Activated naive CD8-positive, alpha-beta T cell treated with anti-CD3 and anti-CD28 coated beads, Interleukin-2, amount 10 ng/mL, durations not matched to agents 7 days and 5 days (primary cell): ENCODE results near the gene HTR3D. TPM values are rescaled to one million over a fixed set of nuclear protein-coding genes. Genes with fewer than 3 reads are reported as not detected.

Experiments
- ATAC-seq: fragments of 150-1000 bp; cut with Tn5 transposase; one replicate; pipeline ENCODE4 v1.10.0; 2021; ENCODE audit warnings: low read depth, moderate library complexity
- POLR2A ChIA-PET: fragments of 350-600 bp; sonication (Branson Sonifier 250); formaldehyde crosslinking; loops from one replicate; lab custom pipeline; 2021; ENCODE audit warnings: antibody characterized with exemption; lab: Charles Lee
- DNase-seq: peaks from one replicate; pipeline ENCODE4 v3.0.0; 2021
- H3K27ac Mint-ChIP-seq: one replicate; pipeline ENCODE4 v1.8.0; 2022; ENCODE audit warnings: mild to moderate bottlenecking, mixed read lengths
- H3K27me3 Mint-ChIP-seq: one replicate; pipeline ENCODE4 v1.8.0; 2022; ENCODE audit warnings: mild to moderate bottlenecking, moderate library complexity, mixed read lengths
- H3K36me3 Mint-ChIP-seq: one replicate; pipeline ENCODE4 v1.8.0; 2021; ENCODE audit warnings: mild to moderate bottlenecking, mixed read lengths
- H3K4me1 Mint-ChIP-seq: one replicate; pipeline ENCODE4 v1.8.0; 2021; ENCODE audit warnings: mixed read lengths
- H3K4me3 Mint-ChIP-seq: one replicate; pipeline ENCODE4 v1.8.0; 2022; ENCODE audit warnings: mild to moderate bottlenecking, moderate library complexity, mixed read lengths
- H3K9me3 Mint-ChIP-seq: one replicate; pipeline ENCODE4 v1.8.0; 2021; ENCODE audit warnings: mixed read lengths
- total RNA-seq, 2 experiments: library from RNA; stranded (reverse); gene quantifications; one replicate each; pipeline ENCODE4 v1.2.3, GENCODE V29; 2021

Gene HTR3D, protein sequence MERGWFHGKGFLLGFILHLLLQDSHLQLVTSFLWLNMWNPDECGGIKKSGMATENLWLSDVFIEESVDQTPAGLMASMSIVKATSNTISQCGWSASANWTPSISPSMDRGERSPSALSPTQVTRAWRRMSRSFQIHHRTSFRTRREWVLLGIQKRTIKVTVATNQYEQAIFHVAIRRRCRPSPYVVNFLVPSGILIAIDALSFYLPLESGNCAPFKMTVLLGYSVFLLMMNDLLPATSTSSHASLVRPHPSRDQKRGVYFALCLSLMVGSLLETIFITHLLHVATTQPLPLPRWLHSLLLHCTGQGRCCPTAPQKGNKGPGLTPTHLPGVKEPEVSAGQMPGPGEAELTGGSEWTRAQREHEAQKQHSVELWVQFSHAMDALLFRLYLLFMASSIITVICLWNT
- not detected for total RNA-seq

DNA sequence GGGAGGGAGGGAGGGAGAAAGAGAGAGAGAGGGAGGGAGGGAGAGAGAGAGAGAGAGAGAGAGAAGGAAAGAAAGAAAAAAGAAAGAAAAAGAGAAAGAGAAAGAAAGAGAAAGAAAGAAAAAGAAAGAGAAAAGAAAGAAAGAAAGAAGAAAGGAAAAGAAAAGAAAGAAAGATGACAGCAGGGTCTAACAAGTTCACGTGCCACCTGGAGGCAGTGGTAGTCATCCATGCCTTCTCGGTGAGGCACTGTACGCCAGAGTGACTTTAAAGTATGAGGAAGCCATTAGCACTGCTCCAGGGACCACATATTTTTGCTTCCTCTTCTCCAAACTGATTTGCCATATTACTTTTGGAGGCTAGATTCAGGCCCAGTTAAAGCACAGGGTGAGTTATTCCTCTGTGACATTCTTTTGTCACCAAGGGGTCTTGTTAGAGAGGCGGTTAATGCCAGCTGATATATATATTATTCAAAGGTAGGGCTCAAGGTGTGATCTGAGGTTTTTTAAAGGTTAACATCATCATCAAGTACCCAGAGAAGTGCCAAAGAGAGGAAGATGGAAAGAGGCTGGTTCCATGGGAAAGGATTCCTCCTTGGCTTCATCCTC is at the start of gene HTR3D:
HTR3D (plus strand) TSS at position 556 of the 606 bp plus-strand sequence; CDS start at position 556, 0 bp downstream.
- H3K27ac Mint-ChIP-seq = no peak within 1 kb of the TSS

DNA sequence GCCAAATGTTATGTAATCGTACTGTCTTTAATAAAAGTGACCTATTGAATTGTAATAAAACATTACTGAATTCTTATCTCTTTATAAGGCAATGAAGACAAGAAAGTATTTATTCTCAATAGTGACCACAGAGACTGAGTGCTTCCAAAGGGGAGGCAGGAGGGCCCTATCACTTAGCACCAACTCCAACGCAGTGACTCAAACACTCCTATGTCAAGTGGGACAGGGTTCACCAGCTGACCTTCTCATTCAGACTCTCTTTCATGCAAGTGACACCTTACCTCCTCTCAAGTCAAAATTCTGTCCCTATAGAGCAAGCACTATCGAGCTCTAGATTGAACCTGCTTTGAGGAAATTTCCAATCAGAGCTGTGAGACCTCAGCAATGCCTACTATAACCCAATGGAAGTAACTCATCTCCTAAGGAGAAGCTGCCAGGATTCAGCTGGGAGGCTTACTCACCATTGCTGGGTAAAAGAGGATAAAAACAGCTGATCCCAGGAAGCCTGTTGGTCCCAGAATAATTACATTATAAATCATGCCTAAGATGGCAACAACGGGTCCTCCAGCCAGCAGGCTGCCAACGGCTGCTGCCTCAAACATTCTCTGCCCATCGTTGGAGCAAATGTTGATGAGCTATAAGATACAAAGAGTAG is 49.4 kb upstream of the HTR3D start:
- Mint-ChIP-seq H3K27ac (no peak overlapping the region), H3K9me3 (no peaks in the 10 kb centered on the region), H3K4me1 (peaks cover 4% of the 10 kb centered on the region), H3K4me3 (no peak overlapping the region), H3K36me3 (peaks cover 4% of the 10 kb centered on the region), H3K27me3 (no peaks in the 10 kb centered on the region)
- DNase-seq = no peak
- POLR2A ChIA-PET = no interaction called here
- no peak for ATAC-seq

More for the DNA sequence above, at the start of gene HTR3D:
- H3K27me3 Mint-ChIP-seq = peaks cover 7% of the 10 kb centered on the region
- no peaks in the 10 kb centered on the region for H3K4me1 Mint-ChIP-seq
- no peaks in the 10 kb centered on the region for H3K9me3 Mint-ChIP-seq
- no peaks in the 10 kb centered on the region for H3K36me3 Mint-ChIP-seq
- H3K4me3 Mint-ChIP-seq = no peak within 1 kb of the TSS
- DNase-seq (no peak), ATAC-seq (no peak)
- POLR2A ChIA-PET = no interaction called here

DNA sequence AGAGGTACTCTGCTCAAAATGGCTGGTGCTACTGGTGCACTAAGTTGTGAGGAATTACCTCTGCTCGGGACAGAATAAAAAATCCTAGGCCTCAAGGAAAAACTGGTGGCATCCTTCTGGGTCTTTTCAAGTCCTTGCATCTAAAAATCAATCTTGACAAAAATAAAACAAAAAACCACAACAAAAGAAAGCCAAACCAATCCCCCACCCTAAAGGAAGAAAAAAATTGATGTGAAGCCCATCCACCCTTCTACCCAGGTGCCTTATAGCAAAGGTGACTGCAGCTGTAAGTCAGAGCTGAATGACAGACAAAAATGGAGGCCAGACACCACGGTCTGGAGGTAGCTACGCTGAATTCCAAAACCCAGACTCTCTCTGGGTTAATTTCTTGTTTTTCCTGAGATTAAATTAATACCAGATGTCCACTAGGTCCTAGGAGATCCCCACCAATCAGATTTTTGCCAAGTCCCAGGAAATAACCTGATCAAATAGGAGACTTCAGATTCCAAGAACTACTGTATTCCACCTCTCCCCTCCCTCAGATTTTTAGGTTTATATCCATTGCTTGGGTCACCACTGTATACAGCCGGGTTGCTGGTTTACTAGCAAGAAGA is 47.3 kb upstream of the HTR3D start:
- H3K27ac Mint-ChIP-seq = no peak overlapping the region
- peaks cover 6% of the 10 kb centered on the region for H3K36me3 Mint-ChIP-seq

DNA sequence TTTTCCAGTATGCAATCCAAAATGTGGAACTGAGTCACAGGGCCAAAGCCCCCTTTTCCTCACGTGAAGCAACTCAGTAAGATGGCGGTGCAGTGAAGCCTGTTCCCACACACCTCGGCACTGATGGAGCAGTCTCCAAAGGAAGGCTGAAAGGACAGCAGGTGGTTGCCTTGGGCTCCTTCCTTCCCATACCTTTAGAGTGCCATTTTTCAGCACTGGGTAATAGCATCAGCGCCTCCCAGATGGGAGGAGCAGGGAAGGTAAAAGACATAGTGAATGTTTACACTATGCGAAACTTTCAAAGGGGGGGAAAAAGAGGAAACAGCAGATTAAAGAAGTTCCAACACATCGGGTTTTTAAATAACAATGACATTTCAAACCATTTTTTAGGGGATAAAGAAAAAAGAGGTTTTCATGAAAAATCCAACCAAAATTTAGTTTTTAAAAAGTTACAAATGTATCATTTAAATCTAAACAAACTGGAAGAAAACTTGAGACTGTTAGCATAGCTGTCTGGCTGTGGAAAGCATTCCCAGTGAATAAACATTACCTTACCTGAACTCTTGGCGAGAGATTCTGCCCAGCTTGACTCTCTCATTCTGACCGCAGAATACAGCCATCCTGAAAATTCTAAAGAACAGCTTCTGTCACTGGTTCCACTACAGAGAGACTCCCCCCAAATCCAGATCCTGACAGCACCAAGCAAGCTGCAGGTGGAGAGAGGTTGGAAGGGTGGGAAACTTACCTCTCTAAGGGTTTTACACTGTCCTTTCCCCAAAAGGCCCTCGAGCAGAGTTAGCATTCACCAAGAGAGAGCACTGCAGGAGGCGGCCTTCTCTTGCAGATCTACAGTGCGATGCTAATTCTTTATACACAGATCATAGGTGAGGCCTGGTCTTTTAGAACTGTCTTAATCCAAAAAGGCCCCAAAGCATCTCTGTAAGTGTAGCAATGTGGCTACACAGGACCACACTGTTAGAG is 46.5 kb upstream of the HTR3D start:
- peaks cover 7% of the 10 kb centered on the region for H3K4me1 Mint-ChIP-seq
- H3K9me3 Mint-ChIP-seq = no peaks in the 10 kb centered on the region
- ATAC-seq (no peak), DNase-seq (no peak)
- H3K27me3 Mint-ChIP-seq = no peaks in the 10 kb centered on the region
- POLR2A ChIA-PET = no interaction called here
- H3K4me3 Mint-ChIP-seq = no peak overlapping the region
- peaks cover 6% of the 10 kb centered on the region for H3K36me3 Mint-ChIP-seq
- no peak overlapping the region for H3K27ac Mint-ChIP-seq

More for the DNA sequence above, 47.3 kb upstream of the HTR3D start:
- POLR2A ChIA-PET = no interaction called here
- DNase-seq = no peak
- no peaks in the 10 kb centered on the region for H3K27me3 Mint-ChIP-seq
- H3K9me3 Mint-ChIP-seq = no peaks in the 10 kb centered on the region
- ATAC-seq = no peak
- peaks cover 7% of the 10 kb centered on the region for H3K4me1 Mint-ChIP-seq
- no peak overlapping the region for H3K4me3 Mint-ChIP-seq

DNA sequence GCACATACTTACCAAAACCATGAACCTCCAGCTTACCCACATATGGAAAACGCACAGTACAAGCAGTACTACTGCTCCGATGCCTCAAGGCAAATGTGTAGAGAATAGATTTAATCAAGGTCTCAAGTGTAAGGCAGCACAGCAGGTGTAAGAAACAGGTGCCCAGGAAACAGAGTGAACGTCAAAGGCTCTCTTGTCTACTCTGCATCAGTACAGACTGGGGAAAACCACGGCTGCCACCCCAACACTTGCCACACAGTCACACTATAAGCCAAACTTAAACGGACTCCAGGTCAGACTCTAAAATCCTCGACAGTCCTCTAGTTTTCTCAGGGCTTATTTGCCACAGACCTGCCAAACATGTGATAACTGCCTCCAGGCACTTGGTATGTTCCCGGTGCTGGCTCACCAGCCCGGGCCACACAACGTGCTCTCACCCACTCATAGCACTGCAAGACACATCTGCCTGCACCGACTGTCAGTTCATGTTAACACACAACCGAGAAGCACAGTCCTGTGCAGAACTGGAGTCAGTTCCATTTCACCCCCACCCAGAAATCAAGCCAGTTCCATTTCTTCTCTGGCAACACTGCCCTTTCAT is 44.4 kb upstream of the HTR3D start:
- no peak overlapping the region for H3K27ac Mint-ChIP-seq
- POLR2A ChIA-PET = no interaction called here

DNA sequence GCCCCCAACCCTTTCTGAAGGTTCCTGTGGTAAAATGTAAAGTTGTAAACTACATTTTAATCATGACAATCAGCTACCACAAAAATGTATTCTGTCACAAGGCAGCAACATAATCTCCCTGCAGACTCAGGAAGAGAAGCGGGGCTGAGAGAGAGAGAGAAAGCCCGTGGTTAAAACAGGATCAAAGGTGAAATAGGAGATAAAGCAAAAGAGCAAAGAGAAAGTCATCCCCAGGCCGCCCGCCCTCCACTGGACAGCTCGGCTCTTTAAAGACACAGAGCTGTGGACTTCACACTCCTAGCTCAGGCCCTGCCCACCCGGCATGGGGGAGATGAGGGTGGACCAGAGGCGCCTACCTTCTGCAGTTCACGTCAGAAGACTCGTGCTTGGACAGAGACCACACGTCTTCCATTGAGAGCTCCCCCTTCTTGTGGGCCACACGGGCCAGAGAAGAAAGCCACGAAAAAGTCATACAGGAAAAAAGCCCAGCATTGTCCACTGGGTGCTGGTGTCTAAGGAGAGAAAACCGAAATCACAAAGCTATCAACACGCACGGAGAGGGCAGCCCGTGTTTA is 43.2 kb upstream of the HTR3D start:
- H3K27me3 Mint-ChIP-seq = no peaks in the 10 kb centered on the region
- no peaks in the 10 kb centered on the region for H3K9me3 Mint-ChIP-seq
- POLR2A ChIA-PET = no interaction called here
- H3K36me3 Mint-ChIP-seq = peaks cover 6% of the 10 kb centered on the region
- H3K4me3 Mint-ChIP-seq = no peak overlapping the region
- H3K4me1 Mint-ChIP-seq = peaks cover 7% of the 10 kb centered on the region
- ATAC-seq (no peak), DNase-seq (no peak)
- no peak overlapping the region for H3K27ac Mint-ChIP-seq

More for the DNA sequence above, 44.4 kb upstream of the HTR3D start:
- Mint-ChIP-seq H3K27me3 (no peaks in the 10 kb centered on the region), H3K36me3 (peaks cover 6% of the 10 kb centered on the region), H3K9me3 (no peaks in the 10 kb centered on the region), H3K4me3 (no peak overlapping the region), H3K4me1 (peaks cover 7% of the 10 kb centered on the region)
- DNase-seq (no peak), ATAC-seq (no peak)

DNA sequence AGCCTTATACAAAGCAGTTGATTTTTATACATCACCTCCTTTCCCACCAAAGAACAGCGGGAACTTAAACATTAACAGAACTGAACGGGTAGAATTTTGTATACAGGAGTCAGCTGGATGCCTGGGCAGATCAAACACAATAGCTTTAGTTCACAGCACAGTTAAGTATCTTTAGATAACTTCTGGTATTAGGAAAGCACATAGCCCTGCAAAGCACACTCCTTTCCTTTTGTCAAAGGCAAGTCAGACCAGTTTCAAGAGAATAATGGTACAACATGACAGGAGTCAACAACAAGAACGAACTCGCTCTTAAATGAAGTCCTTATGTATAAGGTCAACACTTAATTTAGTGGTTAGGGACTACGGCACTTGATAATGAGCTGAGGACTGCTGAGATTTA is 40.1 kb upstream of the HTR3D start:
- ATAC-seq (no peak), DNase-seq (no peak)
- Mint-ChIP-seq H3K36me3 (peaks cover 6% of the 10 kb centered on the region), H3K9me3 (no peaks in the 10 kb centered on the region), H3K27ac (no peak overlapping the region), H3K27me3 (no peaks in the 10 kb centered on the region), H3K4me1 (peaks cover 3% of the 10 kb centered on the region), H3K4me3 (no peak overlapping the region)
- POLR2A ChIA-PET = no interaction called here

DNA sequence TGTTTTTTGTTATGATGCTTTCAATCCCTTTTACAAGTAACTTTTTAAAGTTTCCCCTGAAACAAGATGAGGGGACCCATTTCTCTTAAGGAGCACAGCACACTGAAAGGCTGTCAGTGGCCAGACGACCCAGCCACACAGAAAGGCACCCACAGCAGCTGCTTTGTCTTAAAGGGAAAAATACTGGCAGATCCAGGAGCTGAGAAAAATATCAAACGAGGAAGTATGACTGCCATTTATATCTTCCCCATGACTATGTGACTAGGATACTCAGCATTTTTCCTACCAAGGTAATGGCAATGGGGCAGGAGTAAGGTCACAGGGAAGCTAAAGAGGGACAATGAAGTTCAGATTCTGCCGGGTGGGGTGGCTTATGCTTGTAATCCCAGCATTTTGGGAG is 29.8 kb upstream of the HTR3D start:
- DNase-seq (no peak), ATAC-seq (no peak)
- no peaks in the 10 kb centered on the region for H3K27me3 Mint-ChIP-seq
- no peak overlapping the region for H3K4me3 Mint-ChIP-seq
- H3K4me1 Mint-ChIP-seq = peaks cover 10% of the 10 kb centered on the region
- POLR2A ChIA-PET = no interaction called here
- H3K27ac Mint-ChIP-seq = no peak overlapping the region
- no peaks in the 10 kb centered on the region for H3K9me3 Mint-ChIP-seq
- H3K36me3 Mint-ChIP-seq = peaks cover 4% of the 10 kb centered on the region

DNA sequence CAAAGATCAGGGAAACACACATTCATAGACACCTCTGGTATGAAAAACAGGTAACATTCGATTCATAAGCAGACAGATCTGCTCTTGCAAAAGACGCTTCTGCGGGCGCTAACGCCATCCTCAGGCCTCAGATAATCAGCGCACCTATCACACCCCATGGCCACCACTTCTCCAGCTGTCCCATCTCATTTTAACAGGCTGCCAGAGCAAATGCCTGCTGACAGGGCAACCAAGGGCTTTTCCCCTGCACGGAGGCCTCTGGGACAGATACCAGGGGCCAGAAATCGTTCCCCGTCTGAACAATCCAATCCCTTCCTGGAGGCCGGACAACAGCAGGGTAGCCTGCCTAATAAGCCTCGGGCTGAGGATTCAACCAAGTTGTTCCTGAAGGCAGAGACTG is 29.1 kb upstream of the HTR3D start:
- ATAC-seq (no peak), DNase-seq (no peak)
- Mint-ChIP-seq H3K4me1 (peaks cover 10% of the 10 kb centered on the region), H3K9me3 (no peaks in the 10 kb centered on the region), H3K27ac (no peak overlapping the region), H3K27me3 (no peaks in the 10 kb centered on the region), H3K4me3 (no peak overlapping the region), H3K36me3 (peaks cover 5% of the 10 kb centered on the region)
- POLR2A ChIA-PET = no interaction called here

DNA sequence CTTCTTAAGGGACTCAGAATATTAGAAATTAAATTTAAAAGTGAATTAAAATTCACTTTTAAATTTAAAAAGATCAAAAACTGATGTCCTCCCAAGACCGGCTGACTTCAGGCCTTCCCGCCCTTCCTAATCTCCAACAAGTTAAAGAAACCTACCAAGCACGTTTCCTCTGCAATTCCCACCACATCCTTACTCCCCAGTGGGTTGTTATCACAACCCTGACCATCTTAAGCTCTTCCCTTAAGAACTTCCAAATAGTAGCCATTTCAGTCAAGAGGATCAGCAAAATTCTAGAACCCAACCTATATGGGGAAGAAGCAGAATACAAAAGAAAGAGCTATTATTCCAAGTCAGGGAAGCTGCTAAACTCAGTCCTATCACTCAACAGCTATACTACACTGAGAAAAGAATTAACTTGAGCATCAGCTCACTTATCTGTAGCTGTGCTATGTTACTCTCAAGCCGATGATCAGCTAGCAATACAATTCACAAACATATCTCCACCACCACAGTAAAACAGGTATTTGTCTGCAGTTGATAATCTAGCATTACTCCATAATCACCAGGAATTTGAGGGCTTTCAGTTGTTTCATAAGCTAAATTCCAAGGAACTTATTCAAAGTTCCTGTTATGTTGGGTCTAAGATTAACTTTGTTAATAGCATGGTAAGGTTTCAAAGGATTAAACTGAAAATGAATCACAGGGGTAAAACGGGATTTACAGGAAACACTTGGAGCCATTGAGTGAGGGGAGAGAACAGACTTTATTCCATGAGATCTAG is 28.2 kb upstream of the HTR3D start:
- POLR2A ChIA-PET = no interaction called here
- Mint-ChIP-seq H3K27me3 (no peaks in the 10 kb centered on the region), H3K36me3 (peaks cover 5% of the 10 kb centered on the region), H3K4me3 (no peak overlapping the region), H3K27ac (no peak overlapping the region), H3K4me1 (peaks cover 10% of the 10 kb centered on the region), H3K9me3 (no peaks in the 10 kb centered on the region)
- no peak for ATAC-seq
- no peak for DNase-seq

DNA sequence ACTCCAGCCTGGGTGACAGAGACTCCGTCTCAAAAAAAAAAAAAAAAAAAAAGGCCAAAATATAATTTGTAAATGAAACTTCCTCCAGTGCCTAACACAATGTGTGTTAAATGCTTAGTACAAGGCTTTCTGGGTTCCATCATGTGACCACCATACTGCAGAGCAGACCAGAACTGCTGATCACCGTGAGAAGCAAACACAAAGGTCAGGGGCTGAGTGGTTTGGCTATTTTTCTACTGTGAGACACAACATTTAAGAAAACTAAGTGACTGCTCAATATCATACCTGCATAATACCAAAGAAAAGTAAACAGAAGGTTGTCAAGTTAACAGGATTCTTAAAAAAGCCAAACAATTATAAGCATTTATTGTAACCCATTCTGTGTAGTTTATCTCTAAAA is 27.1 kb upstream of the HTR3D start:
- no peaks in the 10 kb centered on the region for H3K27me3 Mint-ChIP-seq
- peaks cover 10% of the 10 kb centered on the region for H3K4me1 Mint-ChIP-seq
- H3K9me3 Mint-ChIP-seq = no peaks in the 10 kb centered on the region
- POLR2A ChIA-PET = no interaction called here
- DNase-seq (no peak), ATAC-seq (no peak)
- H3K4me3 Mint-ChIP-seq = no peak overlapping the region
- no peak overlapping the region for H3K27ac Mint-ChIP-seq
- peaks cover 5% of the 10 kb centered on the region for H3K36me3 Mint-ChIP-seq
